Right atrium auricular region (tissue), 2 donors: ENCODE results near the gene SPSB4. TPM values are rescaled to one million over a fixed set of nuclear protein-coding genes. Genes with fewer than 3 reads are reported as not detected.

Source experiments
- DNase-seq: peaks from one replicate; pipeline ENCODE4 v3.0.0-alpha.2; 2019; ENCODE audit warnings: low spot score
- H3K27ac ChIP-seq, 2 donors: fragments of 200-600 bp; sonication (generic); 1 replicate in 1 of 2; 2 replicates in 1 of 2; pipeline ENCODE4 v1.5.1; 2016 to 2019
- H3K27me3 ChIP-seq, 2 donors: fragments of 200-600 bp; sonication (generic); one replicate each; pipeline versions ENCODE4 v1.5.1 to v1.6.0; 2017 to 2019
- H3K36me3 ChIP-seq: fragments of 200-600 bp; sonication (generic); one replicate; pipeline ENCODE4 v1.5.1; 2016
- H3K4me1 ChIP-seq, 2 donors: fragments of 200-600 bp; sonication (generic); one replicate each; pipeline versions ENCODE4 v1.5.1 to v1.6.0; 2017 to 2019
- H3K4me3 ChIP-seq, 2 donors: fragments of 200-600 bp; sonication (generic); 1 replicate in 1 of 2; 2 replicates in 1 of 2; pipeline ENCODE4 v1.5.1; 2017 to 2019; ENCODE audit warnings: mild to moderate bottlenecking in 1 of 2, moderate library complexity in 1 of 2
- H3K9me3 ChIP-seq, 2 donors: fragments of 200-600 bp; sonication (generic); one replicate each; pipeline ENCODE4 v1.5.1; 2019
- total RNA-seq, 2 donors: library from RNA; depleted of rRNA; stranded (reverse); fragments of >200 nt; gene quantifications; one replicate each; pipeline ENCODE4 v1.1.0, GENCODE V29; 2016
- TF ChIP-seq, protein P1 (sequence below), 2 donors: fragments of 200-600 bp; sonication (generic); IDR thresholded peaks; one replicate each; pipeline ENCODE4 v1.5.1; 2019; ENCODE audit warnings: antibody characterized with exemption in 2 of 2

The SPSB4 gene
- total RNA-seq, 2 donors from 2014 or later: 1.8 to 6.9 TPM

- Histone ChIP-seq H3K27ac (no peak overlapping the region), H3K36me3 (no peaks in the 10 kb centered on the region), H3K4me3 (no peak overlapping the region), H3K9me3 (no peaks in the 10 kb centered on the region), H3K27me3 (no peaks in the 10 kb centered on the region), H3K4me1 (peaks cover 0 to 27% of the 10 kb centered on the region in 2 donors)
- TF ChIP-seq, protein P1, sequence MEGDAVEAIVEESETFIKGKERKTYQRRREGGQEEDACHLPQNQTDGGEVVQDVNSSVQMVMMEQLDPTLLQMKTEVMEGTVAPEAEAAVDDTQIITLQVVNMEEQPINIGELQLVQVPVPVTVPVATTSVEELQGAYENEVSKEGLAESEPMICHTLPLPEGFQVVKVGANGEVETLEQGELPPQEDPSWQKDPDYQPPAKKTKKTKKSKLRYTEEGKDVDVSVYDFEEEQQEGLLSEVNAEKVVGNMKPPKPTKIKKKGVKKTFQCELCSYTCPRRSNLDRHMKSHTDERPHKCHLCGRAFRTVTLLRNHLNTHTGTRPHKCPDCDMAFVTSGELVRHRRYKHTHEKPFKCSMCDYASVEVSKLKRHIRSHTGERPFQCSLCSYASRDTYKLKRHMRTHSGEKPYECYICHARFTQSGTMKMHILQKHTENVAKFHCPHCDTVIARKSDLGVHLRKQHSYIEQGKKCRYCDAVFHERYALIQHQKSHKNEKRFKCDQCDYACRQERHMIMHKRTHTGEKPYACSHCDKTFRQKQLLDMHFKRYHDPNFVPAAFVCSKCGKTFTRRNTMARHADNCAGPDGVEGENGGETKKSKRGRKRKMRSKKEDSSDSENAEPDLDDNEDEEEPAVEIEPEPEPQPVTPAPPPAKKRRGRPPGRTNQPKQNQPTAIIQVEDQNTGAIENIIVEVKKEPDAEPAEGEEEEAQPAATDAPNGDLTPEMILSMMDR (IDR thresholded peaks at IDR 0.05): no peak
- no peak for DNase-seq
Observed at GRCh38 chr3:141150081-141150830, 99.1 kb downstream of the SPSB4 start.

GRCh38 chr3:141150931-141151330 is 99.8 kb downstream of the SPSB4 start:
- DNase-seq: no peak
- Histone ChIP-seq H3K4me3 (no peak overlapping the region), H3K4me1 (peaks cover 0 to 27% of the 10 kb centered on the region in 2 donors), H3K27ac (no peak overlapping the region), H3K27me3 (no peaks in the 10 kb centered on the region), H3K9me3 (no peaks in the 10 kb centered on the region), H3K36me3 (no peaks in the 10 kb centered on the region)
- TF ChIP-seq, protein P1 (IDR thresholded peaks at IDR 0.05): no peak

DNA sequence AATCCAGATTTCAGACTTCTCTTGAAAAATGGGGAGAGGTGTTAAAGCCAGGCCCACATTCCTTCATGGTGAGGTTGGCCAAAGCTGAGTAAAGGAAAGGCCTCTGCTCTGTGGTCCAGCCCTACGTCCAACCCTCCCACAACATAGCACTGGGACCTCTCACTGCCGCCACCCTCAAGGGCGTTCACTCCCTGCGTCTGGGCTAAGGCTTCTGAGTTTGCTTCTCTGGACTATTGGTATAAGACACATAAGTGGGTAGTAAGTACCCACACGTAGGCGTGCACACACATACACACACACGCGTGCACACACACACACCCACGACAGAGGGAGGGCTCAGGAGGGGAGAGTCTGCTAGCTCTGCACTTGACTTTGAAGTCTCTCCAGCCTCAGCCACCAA is 100.3 kb downstream of the SPSB4 start:
- Histone ChIP-seq H3K9me3 (no peaks in the 10 kb centered on the region), H3K4me3 (no peak overlapping the region), H3K4me1 (peaks cover 0 to 27% of the 10 kb centered on the region in 2 donors), H3K27me3 (no peaks in the 10 kb centered on the region), H3K27ac (no peak overlapping the region), H3K36me3 (no peaks in the 10 kb centered on the region)
- no peak for DNase-seq
- TF ChIP-seq, protein P1 (IDR thresholded peaks at IDR 0.05): no peak

DNA sequence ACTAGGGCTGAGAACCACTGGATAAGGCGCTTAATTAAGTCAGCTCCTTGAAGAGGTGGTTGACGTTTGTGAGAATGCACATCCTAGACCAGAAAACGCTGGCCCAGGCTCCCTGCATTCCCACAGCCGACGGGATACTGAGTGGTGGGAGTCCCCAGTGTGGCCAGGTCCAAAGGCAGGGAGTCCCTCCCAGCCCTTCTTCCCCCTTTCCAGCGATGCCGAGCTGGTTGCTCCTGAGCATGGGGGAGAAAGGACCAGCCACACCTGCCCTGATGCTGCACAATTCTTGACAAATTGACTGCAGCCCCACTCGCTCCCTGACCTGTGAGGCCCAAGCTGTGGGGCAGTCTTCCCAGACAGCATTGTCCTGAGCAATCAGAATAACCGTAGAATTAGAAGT is 101.0 kb downstream of the SPSB4 start:
- Histone ChIP-seq H3K4me3 (no peak overlapping the region), H3K27ac (no peak overlapping the region), H3K36me3 (no peaks in the 10 kb centered on the region), H3K27me3 (no peaks in the 10 kb centered on the region), H3K4me1 (peaks cover 0 to 27% of the 10 kb centered on the region in 2 donors), H3K9me3 (no peaks in the 10 kb centered on the region)
- TF ChIP-seq, protein P1 (IDR thresholded peaks at IDR 0.05): no peak
- DNase-seq: no peak

DNA sequence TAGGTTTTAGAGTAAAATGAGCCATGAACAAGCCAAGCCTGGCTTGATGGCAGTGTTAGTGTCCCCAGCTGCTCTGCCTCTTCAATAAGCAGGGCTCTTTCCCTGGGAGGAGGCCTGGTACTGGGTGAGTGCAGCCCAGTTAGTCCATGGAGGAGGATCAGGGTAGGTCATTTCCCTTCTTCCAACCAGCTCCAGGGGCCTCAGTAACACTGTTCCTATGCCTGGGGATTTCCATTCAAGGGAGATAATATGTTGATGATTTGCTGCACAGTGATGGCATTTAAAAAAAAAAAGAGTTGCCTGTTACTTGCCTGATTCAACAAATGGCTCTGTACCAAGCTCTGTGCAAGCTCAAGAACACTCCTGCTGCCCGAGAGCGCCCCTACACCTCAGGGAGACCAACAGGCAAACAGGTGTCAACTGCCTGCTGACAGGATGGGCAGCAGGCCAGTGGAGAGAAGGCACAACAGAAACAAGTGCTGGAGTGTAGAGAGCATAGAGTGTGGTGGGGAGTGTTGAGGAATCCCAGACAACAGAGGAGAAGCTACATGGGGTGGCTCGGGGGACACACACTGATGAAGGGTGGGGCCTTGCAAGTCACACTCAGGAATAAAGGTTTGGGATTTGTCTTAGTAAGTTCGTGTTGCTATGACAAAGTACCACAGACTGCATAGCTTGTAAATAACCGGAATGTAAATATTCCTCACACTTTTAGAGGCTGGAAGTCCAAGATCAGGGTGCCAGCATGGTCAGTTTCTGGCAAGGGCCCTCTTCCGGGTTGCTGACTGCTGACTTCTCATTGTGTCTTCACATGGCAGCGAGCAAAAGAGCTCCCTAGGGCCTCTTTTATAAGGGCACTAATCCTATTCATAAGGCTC is 101.9 kb downstream of the SPSB4 start:
- DNase-seq: no peak
- H3K9me3 ChIP-seq: no peaks in the 10 kb centered on the region
- peaks cover 0 to 27% of the 10 kb centered on the region in 2 donors for H3K4me1 ChIP-seq
- H3K27me3 ChIP-seq: no peaks in the 10 kb centered on the region
- peak overlapping the region in 1 of 2 donors; percentile 35 for H3K27ac ChIP-seq
- TF ChIP-seq, protein P1 (IDR thresholded peaks at IDR 0.05): no peak
- no peak overlapping the region for H3K4me3 ChIP-seq
- H3K36me3 ChIP-seq: no peaks in the 10 kb centered on the region
